GM18508 (cell line): ENCODE measurements around the gene TBC1D3B.
"Not testable (repeated sequence)": the region's sequence is repeated elsewhere in the genome, so short reads cannot be mapped to it uniquely, and the experiment has no call there.

Experiments used
- ATAC-seq: cut with Tn5 transposase; IDR thresholded peaks from one replicate; pipeline ENCODE4 v1.9.1; 2021; ENCODE audit warnings: moderate number of reproducible peaks; ENCODE audit not compliant: insufficient read depth, unreplicated experiment

The TBC1D3B gene

DNA sequence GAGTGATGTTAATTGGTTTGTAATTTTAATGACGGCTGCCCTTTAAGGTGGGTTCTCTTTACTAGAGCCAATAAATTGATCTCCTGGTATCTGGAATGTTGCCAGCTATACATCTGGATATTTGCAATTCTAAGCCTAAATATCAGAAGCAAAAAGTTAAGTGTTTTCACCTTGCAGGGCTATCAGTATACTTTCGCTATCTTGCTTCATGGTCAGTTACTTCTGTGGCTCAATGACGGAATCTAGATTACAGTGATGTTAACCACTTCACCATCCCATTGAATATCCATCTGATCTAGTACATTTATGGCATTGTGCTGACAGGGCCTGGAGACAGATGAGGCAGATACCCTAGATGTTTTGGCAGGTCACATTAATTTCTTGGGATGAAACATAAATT lies 44.5 kb downstream of the TBC1D3B start:
- no peak for ATAC-seq

DNA sequence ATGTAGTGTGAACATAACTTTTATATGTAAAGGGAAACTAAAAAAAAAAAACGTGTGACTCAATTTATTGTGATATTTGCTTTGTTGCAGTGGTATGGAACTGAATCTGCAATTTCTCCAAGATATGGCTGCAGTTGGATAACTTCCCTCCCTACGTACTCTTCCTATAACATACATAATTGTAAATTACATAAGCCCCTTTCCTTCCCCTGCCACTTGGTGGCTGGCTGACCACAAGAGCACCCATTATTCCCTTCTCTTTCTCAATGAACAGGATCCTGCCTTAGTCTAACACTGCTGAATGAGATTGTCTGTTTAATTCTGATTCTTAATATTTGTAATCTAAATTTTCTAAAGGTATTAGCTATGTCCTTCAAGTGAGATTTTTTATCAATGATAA lies 45.0 kb downstream of the TBC1D3B start:
- ATAC-seq: no peak

DNA sequence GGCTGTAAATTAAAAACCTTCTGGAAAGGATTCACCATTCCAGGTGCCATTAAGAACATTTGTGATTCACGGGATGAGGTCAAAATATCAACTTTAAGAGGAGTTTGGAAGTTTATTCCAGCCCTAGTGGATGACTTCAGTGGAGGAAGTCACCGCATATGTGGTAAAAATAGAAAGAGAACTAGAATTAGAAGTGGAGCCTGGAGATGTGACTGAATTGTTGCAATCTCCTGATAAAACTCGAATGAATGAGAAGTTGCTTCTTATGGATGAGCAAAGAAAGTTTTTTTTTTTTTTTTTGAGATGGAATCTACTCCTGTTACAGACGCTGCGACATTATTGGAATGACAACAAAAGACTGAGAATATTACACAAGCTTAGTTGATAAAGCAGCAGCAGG lies 46.1 kb downstream of the TBC1D3B start:
- no peak for ATAC-seq

DNA sequence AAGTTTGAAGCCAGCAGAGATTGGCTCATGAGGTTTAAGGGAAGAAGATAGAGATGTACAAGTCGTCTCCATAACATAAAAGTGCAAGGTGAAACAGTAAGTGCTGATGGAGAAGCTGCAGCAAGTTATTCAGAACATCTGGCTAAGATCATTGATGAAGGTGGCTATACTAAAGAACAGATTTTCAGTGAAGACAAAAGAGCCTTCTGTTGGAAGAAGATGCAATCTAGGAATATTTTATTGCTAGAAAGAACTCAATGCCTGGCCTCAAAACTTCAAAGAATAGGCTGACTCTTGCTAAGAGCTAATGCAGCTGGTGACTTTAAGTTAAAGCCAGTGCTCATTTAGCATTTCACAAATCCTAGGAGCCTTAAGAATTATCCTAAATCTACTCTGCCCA lies 46.8 kb downstream of the TBC1D3B start:
- no peak for ATAC-seq

DNA sequence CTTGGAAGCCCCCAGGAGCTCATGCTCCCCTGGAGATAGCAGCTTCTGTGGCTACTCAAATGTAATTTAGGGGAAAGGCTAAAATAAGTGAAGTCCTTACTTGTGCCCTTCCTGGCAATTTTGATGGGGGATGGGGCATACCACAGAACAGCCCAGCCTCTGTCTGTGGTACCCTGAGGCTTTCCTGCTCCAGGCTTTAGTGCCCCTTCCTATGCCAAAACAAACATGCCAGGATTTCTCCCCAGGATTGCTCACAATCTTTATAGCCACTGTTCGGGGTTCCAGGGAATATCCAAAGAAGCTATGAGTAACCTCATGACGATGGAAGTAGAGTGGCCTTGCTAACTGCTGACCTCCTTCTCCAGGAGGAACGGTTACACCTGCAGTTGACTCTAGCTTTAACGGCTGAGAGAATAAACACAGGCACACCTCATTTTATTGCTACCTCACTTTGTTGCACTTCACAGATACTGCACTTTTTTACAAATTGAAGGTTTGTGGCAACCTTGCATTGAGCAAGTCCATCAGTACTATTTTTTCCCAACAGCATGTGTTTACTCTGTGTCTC lies 47.9 kb downstream of the TBC1D3B start:
- ATAC-seq: no peak

DNA sequence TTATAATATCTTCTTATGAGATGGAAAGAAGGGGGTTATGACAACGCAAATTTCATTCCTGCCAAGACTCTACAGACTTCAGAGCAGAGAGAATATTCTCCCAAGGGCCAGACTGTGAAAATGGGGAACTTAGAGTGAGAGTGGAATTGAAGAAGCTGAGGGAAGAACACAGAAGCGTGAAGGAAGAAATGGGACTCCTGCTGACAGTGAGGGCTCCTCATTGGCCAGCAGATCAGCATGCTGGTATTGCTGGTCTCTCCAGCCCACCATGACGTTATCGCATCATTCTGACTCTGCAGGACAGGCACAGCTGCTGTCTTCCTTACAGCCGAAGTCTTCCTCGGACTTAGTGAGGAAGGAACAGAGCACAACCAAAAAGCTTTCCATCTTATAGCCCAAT lies 48.5 kb downstream of the TBC1D3B start:
- no peak for ATAC-seq

DNA sequence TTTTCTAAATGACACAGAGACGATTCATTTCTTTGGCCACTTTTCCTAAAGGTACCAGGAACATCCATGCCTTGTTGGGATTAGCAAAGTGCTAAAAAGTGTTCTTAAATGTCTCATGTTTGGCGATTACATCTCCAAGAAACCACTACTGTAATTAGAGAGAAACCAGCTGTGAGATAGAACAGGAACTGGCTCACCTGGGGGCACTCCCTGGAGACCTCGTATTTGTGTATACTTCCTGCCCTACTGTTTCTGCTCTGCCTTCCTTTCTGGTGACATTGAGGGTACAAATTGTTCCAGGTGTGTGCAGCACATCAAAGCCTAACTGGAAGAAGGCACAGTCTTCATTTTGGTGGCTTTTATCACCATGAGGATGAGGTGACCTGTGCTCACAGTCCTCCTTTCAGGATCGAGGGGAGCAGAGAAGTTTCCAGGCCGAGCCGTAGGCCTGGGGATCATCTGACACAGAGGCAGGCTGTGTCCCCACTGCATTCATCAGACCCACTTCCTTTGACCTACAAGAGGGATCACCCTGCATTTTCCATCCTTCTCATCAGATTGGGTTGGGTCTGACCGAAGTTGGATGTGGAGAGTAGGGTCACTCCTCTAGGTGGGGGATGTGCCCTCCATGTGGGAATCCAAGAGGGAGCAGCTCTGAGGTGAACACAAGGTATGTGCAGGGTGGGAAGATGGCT lies 49.1 kb downstream of the TBC1D3B start:
- no peak for ATAC-seq

DNA sequence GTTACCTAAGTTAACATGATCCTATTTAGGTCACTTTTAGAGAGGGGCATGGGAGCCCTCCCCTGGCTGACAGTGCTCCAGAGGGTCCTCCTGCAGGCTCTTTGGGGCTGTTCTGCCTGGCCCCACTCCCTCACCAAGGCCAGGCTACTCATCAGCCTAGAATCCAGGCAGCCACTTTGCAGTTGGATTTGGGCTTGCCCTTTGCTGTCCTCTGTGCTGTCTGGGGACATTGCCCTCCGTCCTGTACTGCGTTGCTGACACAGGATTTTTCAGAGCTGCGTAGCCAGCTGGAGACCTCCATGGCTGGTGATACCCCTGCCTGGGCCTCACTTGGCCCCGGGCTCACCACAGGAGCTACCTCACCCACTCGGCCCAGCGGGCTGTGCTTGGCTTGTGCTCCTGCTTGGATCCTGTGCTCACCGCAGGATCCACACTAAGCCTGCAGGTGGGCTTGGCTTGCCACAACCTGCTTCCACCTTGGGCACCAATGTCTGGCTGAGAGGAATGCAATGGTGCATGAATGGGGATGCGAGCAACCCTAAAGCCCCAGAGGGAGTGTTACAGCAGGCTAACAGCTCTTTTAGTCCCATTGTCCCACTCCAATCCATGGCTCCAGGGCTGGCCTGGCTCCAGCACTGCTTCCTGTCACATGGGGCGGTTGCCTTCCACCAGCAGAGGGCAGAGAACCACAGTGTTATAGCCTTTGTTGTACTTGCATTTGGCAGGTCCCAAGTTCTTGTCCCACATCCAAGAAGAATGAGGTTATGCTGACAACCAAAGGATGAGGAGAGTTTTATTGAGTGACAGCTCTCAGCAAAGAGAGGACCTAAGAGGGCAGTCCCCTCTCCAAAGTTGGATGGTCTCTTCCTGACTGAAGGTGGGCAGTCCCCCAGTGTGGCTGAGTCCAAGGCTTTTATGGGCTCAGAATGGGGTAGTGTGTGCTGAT lies 51.3 kb downstream of the TBC1D3B start:
- no peak for ATAC-seq

DNA sequence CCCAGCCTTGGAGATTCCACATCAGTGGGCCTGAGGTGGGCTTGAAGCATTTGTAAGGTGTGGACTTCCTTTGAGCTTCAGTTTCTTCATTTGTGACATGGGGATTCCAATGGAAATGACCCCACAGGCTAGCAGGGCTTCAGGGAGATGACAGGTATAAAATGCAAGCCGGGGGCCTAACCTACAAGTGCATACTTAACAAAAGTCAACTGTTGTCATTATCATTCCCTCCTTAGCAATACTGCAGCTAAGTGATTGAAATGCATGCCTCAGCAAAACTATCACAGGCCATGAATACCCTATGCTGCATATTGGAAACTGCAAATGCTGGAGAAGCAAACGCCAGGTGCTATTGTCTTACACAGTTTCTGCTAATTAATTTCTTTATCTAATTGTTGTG lies 53.0 kb downstream of the TBC1D3B start:
- ATAC-seq: no peak

DNA sequence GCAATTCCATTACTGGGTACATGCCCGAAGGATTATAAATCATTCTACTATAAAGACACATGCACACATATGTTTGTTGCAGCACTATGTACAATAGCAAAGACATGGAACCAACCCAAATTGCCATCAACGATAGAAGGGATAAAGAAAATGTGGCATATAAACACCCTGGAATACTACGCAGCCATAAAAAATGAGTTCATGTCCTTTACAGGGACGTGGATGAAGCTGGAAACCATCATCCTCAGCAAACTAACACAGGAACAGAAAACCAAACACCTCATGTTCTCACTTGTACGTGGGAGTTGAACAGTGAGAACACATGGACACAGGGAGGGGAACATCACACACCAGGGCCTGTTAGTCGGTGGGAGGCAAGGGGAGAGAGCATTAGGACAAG lies 55.3 kb downstream of the TBC1D3B start:
- not testable (repeated sequence) for ATAC-seq

DNA sequence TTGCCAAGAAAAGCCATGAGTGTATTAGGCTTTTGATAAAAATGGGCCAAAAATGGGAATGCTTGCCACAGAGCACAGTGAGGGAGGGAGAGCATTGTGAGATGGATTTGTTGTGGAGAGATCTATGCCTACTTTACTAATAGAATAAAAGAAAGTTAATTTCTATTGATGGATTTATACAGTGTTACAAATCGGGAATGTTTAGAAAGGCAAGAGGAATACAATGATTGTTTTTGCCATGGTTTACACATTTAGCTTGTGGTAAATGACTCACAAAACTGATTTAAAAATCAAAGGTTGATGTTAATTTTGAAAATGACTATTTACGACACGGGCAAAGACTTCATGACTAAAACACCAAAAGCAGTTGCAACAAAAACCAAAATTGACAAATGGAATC lies 56.2 kb downstream of the TBC1D3B start:
- ATAC-seq: no peak

DNA sequence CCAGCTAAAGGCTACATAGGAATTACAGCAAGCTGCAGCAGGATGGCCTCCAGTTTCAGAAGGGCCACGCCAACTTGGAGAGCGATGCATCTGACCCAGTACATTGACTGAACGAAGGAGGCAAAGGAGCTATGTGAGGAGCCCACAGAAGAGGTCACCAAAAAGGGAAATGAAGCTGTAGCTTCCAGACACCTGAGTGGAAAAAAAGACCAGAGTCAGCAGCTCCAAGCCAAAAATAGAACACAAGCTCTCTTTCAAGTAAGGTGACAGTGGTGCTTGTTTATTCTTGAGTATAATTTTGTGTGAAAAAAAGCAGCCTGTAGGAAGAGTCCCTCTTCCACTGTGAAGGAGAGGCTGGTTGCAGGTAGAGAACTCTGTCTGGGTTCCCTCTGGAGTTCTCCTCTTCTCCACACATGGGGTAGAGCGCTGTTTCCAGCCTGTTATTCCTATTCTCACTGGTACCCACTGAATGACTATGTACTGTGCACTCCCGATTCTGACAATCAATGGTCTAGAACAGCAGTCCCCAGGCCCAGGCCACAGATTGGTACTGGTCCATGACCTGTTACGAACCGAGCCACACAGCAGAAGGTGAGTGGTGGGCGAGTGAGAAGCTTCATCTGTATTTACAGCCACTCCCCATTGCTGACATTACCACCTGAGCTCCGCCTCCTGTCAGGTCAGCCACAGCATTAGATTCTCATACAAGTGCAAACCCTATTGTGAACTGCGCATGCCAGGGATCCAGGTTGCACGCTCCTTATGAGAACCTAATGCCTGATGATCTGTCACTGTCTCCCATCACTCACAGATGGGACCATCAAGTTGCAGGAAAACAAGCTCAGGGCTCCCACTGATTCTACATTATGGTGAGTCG lies 57.7 kb downstream of the TBC1D3B start:
- no peak for ATAC-seq

DNA sequence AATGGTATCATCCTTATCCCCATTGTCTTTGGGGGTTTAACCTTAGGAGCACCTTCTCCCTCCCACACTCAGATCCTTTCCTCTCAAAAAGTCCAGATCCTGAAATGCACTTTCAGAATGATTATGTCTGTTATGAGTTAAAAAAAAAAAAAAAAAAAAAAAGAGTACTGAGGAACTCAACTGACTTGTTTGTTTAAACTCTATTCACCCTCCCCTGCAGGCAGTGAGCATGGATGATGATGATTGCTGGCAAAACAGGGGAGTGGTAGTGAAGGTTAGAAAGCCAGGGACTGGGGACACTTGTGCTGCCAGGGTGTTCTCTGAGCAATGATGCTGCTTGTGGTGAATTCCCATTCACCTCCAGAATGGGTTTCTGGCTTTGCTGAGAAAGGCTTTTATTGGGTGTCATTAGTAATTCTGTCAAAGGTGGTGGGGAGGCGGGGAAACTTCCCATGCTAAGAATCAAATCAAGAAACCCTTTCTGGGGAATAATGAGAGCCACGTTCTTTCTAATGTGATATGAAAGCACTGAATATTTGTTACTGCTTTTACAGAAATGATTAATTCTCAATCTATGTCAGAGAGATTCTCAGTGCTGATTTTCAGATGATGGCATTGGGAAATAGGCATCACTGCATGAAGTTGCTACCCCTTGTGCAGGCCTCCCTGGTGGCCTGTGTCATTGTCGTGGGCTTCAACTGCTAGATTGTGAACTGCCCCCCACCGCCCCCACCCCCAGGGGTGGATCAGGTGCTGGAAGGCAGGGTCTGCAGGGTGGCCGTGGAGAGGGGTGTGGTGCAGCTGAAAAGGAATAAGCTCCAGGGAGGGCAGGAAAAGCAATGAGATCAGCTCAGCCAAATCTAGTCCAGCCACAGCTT lies 58.7 kb downstream of the TBC1D3B start:
- no peak for ATAC-seq
